Right lobe of liver (tissue), 6 donors: Measurements from ENCODE around the gene LYSMD1. TPM values are rescaled to one million over a fixed set of nuclear protein-coding genes. Genes with fewer than 3 reads are reported as not detected.

ENCODE experiments used
- ATAC-seq, 4 donors: fragments of 200-7000 bp; cut with Tn5 transposase; one replicate each; pipeline ENCODE4 v1.9.1; 2020; ENCODE audit warnings: mild to moderate bottlenecking in 4 of 4, moderate library complexity in 4 of 4
- DNase-seq, 3 donors: peaks; one replicate each; pipeline ENCODE4 v3.0.0-alpha.2; 2020
- H3K27ac ChIP-seq, 3 donors: fragments of 200-600 bp; one replicate each; pipeline ENCODE4 v1.8.0; 2022
- H3K27me3 ChIP-seq, 2 donors: fragments of 200-600 bp; one replicate each; pipeline ENCODE4 v1.8.0; 2022
- H3K36me3 ChIP-seq, 4 donors: fragments of 200-600 bp; sonication (generic) in 1 of 4; one replicate each; pipeline versions ENCODE4 v1.5.1 to v1.8.0; 2017 to 2022; ENCODE audit warnings: control low read depth in 1 of 4
- H3K4me1 ChIP-seq, 4 donors: fragments of 200-600 bp; sonication (generic) in 1 of 4; one replicate each; pipeline versions ENCODE4 v1.5.1 to v1.8.0; 2017 to 2022; ENCODE audit warnings: control low read depth in 1 of 4
- H3K4me3 ChIP-seq, 3 donors: fragments of 200-600 bp; one replicate each; pipeline ENCODE4 v1.8.0; 2022
- H3K9me3 ChIP-seq, 4 donors: fragments of 200-600 bp; sonication (generic) in 1 of 4; one replicate each; pipeline versions ENCODE4 v1.5.1 to v1.8.0; 2017 to 2022; ENCODE audit warnings: control low read depth in 1 of 4
- CTCF ChIP-seq, 4 donors: fragments of 200-600 bp in 3 of 4; fragments of 450-650 bp in 1 of 4; IDR thresholded peaks; one replicate each; pipeline versions ENCODE4 v1.5.1 to v1.8.0; 2016 to 2022; ENCODE audit warnings: antibody characterized with exemption in 4 of 4, mild to moderate bottlenecking in 2 of 4
- POLR2A ChIP-seq: fragments of 450-650 bp; IDR thresholded peaks from one replicate; pipeline ENCODE4 v1.6.1; 2017; ENCODE audit warnings: antibody characterized with exemption, mild to moderate bottlenecking
- WGBS: methylation state at CpG from one replicate; pipeline ENCODE4 v1.1.6; 2018; ENCODE audit warnings: low coverage, low lambda C conversion rate; ENCODE audit not compliant: insufficient coverage; ENCODE audit errors: missing lambda C conversion rate; 5-methylcytosine and 5-hydroxymethylcytosine counted together
- intact Hi-C, 2 donors: fragments of 100-400 bp; cut with DNase I; formaldehyde crosslinking; loops; one replicate each; pipeline versions ENCODE4 v1.11.2 to v1.14.1; 2022
- total RNA-seq, 6 experiments: library from RNA; depleted of rRNA in 2 of 6; stranded (reverse); fragments of >200 nt in 2 of 6; fragmentation: NEBNext Ultra II Directional in 3 of 6; extraction: Animal tissue kit (Norgen Biotek cat#: 25700) in 3 of 6; gene quantifications; one replicate each; pipeline versions ENCODE4 v1.1.0 to v1.2.4, GENCODE V29; 2016 to 2023
- donor health status: DM: no; HTN: yes; CAD: no.
- donor health status: DM: no; HTN: no; CAD: no.
- donor health status: DM: no; HTN: no; CAD: no.
- donor health status: DM: no; HTN: yes; CAD: no.
- donor health status: DM: no; HTN: yes; CAD: no.

Gene LYSMD1
- total RNA-seq, 6 experiments from 2014 or later: 2.7 to 6.4 (median 4.5) TPM

GRCh38 chr1:151157067-151157531, 8.6 kb downstream of the LYSMD1 start:
- peak; percentile 21 to 45 (median 36) for ATAC-seq

GRCh38 chr1:151156515-151156819, 9.2 kb downstream of the LYSMD1 start, which contains the start of gene TNFAIP8L2:
Gene TNFAIP8L2 (plus strand): TSS chr1:151156649. CDS start chr1:151158698, 2,049 bp downstream.
- no peak for TF ChIP-seq POLR2A
- no peak for TF ChIP-seq CTCF (IDR thresholded peaks at IDR 0.05)
- ATAC-seq: peak; percentile 68 to 75 (median 70)
- intact Hi-C loops: loop anchor here (5.0 to 10.0 kb wide), 2 partner anchors 59 to 132 kb away; no protein-coding TSS in a partner anchor

More at GRCh38 chr1:151157067-151157531, 8.6 kb downstream of the LYSMD1 start:
- H3K36me3 ChIP-seq: peaks cover 0 to 32% (median 17%) of the 10 kb centered on the region in 4 donors
- no peaks in the 10 kb centered on the region for H3K27me3 ChIP-seq
- H3K27ac ChIP-seq: peak overlapping the region in 2 of 3 donors; percentile 43 to 45
- intact Hi-C loops: loop anchor here (5.0 to 10.0 kb wide), 2 partner anchors 60 to 132 kb away; no protein-coding TSS in a partner anchor
- 34% methylated on average over 2 of the region's 6 CpGs for WGBS
- peak overlapping the region; percentile 5 to 35 (median 9) for H3K4me3 ChIP-seq
- H3K4me1 ChIP-seq: no peaks in the 10 kb centered on the region
- DNase-seq: no peak
- H3K9me3 ChIP-seq: no peaks in the 10 kb centered on the region
- no peak for TF ChIP-seq CTCF (IDR thresholded peaks at IDR 0.05)
- TF ChIP-seq POLR2A: no peak

GRCh38 chr1:151147665-151148064, 18.0 kb downstream of the LYSMD1 start:
- no peak for TF ChIP-seq POLR2A
- ATAC-seq: peak; percentile 15 to 45 (median 41)
- peak overlapping the region; percentile 48 to 70 (median 49) for H3K27ac ChIP-seq
- H3K36me3 ChIP-seq: no peaks in the 10 kb centered on the region
- H3K27me3 ChIP-seq: no peaks in the 10 kb centered on the region
- no peak for DNase-seq
- H3K4me3 ChIP-seq: peak overlapping the region in 2 of 3 donors; percentile 62 to 73
- 33% methylated on average over 2 of the region's 2 CpGs for WGBS
- no peaks in the 10 kb centered on the region for H3K9me3 ChIP-seq
- H3K4me1 ChIP-seq: peaks cover 0 to 17% (median 5%) of the 10 kb centered on the region in 4 donors
- intact Hi-C loops: no loop called here

More at GRCh38 chr1:151156515-151156819, 9.2 kb downstream of the LYSMD1 start, which contains the start of gene TNFAIP8L2:
- DNase-seq: peak in 2 of 3 donors; percentile 71 to 75
- peaks cover 0 to 25% (median 16%) of the 10 kb centered on the region in 4 donors for H3K36me3 ChIP-seq
- no peaks in the 10 kb centered on the region for H3K4me1 ChIP-seq
- H3K4me3 ChIP-seq: peak within 1 kb of the TSS; percentile 9 to 35 (median 25)
- no peaks in the 10 kb centered on the region for H3K9me3 ChIP-seq
- 27% methylated on average over 3 of the region's 4 CpGs for WGBS
- no peaks in the 10 kb centered on the region for H3K27me3 ChIP-seq
- H3K27ac ChIP-seq: peak within 1 kb of the TSS in 2 of 3 donors; percentile 43 to 45

GRCh38 chr1:151147132-151147503, 18.6 kb downstream of the LYSMD1 start:
- 13% methylated on average over 4 of the region's 7 CpGs for WGBS
- peak overlapping the region; percentile 48 to 70 (median 49) for H3K27ac ChIP-seq
- ATAC-seq: peak; percentile 30 to 56 (median 43)

More at GRCh38 chr1:151147132-151147503, 18.6 kb downstream of the LYSMD1 start:
- Histone ChIP-seq H3K36me3 (no peaks in the 10 kb centered on the region), H3K27me3 (no peaks in the 10 kb centered on the region), H3K4me1 (peaks cover 0 to 17% (median 5%) of the 10 kb centered on the region in 4 donors), H3K4me3 (peak overlapping the region; percentile 62 to 73 (median 67)), H3K9me3 (no peaks in the 10 kb centered on the region)
- no peak for DNase-seq
- TF ChIP-seq POLR2A (no peak), CTCF (IDR thresholded peaks at IDR 0.05) (no peak)
- intact Hi-C loops: no loop called here
